Breast epithelium (tissue), 4 donors: Measurements from ENCODE around the gene ATP8B1. TPM values are rescaled to one million over a fixed set of nuclear protein-coding genes. Genes with fewer than 3 reads are reported as not detected.
A peak's percentile ranks its signal among the peaks of the same experiment; 100 is the strongest.

Experiments used
- DNase-seq, 2 donors: peaks; one replicate each; pipeline ENCODE4 v3.0.0-alpha.2; 2019; ENCODE audit warnings: low spot score in 2 of 2
- H3K27ac ChIP-seq, 2 donors: fragments of 200-600 bp; sonication (generic) in 1 of 2; one replicate each; pipeline ENCODE4 v1.5.1; 2016 to 2019; ENCODE audit warnings: mild to moderate bottlenecking in 1 of 2
- H3K27me3 ChIP-seq, 2 donors: fragments of 200-600 bp; sonication (generic) in 1 of 2; one replicate each; pipeline versions ENCODE4 v1.5.1 to v1.6.0; 2017 to 2019; ENCODE audit warnings: control low read depth in 1 of 2, mild to moderate bottlenecking in 1 of 2
- H3K36me3 ChIP-seq: fragments of 200-600 bp; one replicate; pipeline ENCODE4 v1.5.1; 2019
- H3K4me1 ChIP-seq, 2 donors: fragments of 200-600 bp; sonication (generic); one replicate each; pipeline ENCODE4 v1.5.1; 2016 to 2019; ENCODE audit warnings: control low read depth in 1 of 2
- H3K4me3 ChIP-seq, 3 donors: fragments of 200-600 bp; sonication (generic); 1 replicate in 2 of 3; 2 replicates in 1 of 3; pipeline ENCODE4 v1.5.1; 2016 to 2019; ENCODE audit warnings: mild to moderate bottlenecking in 3 of 3, moderate library complexity in 2 of 3
- H3K9me3 ChIP-seq, 2 donors: fragments of 200-600 bp; sonication (generic) in 1 of 2; one replicate each; pipeline ENCODE4 v1.5.1; 2016 to 2019; ENCODE audit warnings: control low read depth in 1 of 2
- CTCF ChIP-seq, 3 donors: fragments of 450-650 bp; IDR thresholded peaks; one replicate each; pipeline ENCODE4 v1.5.1; 2016 to 2017; ENCODE audit warnings: antibody characterized with exemption in 3 of 3, mild to moderate bottlenecking in 3 of 3, moderate library complexity in 3 of 3
- POLR2A ChIP-seq: fragments of 450-650 bp; IDR thresholded peaks from one replicate; pipeline ENCODE4 v1.6.1; 2016; ENCODE audit warnings: antibody characterized with exemption, mild to moderate bottlenecking, moderate library complexity
- POLR2AphosphoS5 ChIP-seq, 3 donors: sonication (generic); formaldehyde crosslinking; IDR thresholded peaks; one replicate each; pipeline ENCODE4 v1.6.1; 2017; ENCODE audit warnings: antibody characterized with exemption in 3 of 3
- intact Hi-C: fragments of 100-400 bp; cut with DNase I; formaldehyde crosslinking; loops from one replicate; pipeline ENCODE4 v1.15.1; 2023; ENCODE audit warnings: low total_unique reads
- total RNA-seq, 3 donors: library from RNA; depleted of rRNA; stranded (reverse); fragments of >200 nt; gene quantifications; one replicate each; pipeline ENCODE4 v1.1.0, GENCODE V29; 2016

The ATP8B1 gene
- total RNA-seq, 3 donors from 2014 or later: 5.1 to 45.1 (median 41.3) TPM

GRCh38 chr18:57755473-57756067, 47.5 kb downstream of the ATP8B1 start:
- intact Hi-C loops: no loop called here
- no peak for DNase-seq
- no peak for TF ChIP-seq CTCF (IDR thresholded peaks at IDR 0.05)
- no peak for TF ChIP-seq POLR2AphosphoS5 (IDR thresholded peaks at IDR 0.05)
- TF ChIP-seq POLR2A: no peak
- Histone ChIP-seq H3K27me3 (no peaks in the 10 kb centered on the region), H3K27ac (no peak overlapping the region), H3K4me3 (no peak overlapping the region), H3K4me1 (no peaks in the 10 kb centered on the region), H3K9me3 (no peaks in the 10 kb centered on the region), H3K36me3 (no peaks in the 10 kb centered on the region)

DNA sequence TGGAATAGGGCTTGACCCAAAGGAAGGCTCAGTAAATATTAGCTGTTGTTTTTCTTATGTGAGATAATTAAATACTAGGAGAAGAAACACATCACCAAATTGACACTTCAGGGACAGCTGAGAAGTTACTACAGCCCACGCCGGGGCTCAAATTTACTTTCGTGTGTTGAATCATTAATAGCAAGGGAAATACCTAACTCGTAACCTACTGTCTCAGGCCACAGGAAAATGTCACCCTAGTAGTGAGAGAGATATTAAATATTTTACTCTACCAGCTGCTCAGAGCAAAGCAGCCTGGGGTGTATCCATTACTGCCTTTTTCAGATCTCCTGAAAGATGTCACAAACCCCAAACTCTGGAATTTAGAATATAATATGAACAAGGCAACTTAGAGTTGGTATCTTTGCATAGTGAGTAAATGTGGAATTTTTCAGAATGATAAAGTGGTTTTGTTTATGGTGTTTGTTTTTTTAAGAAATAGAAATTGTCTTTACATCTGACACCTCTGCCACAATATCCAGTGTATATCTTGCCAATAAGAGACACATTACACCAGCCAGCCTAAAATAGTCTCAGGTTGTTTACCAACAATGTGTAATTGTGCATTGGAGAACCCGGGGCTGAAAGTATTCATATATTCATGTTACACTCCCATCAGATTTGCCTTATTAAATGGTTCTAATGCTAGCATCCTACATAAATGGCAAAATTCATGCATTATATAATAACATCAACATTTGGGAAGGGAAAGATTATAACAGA, 48.4 kb downstream of the ATP8B1 start:
- Histone ChIP-seq H3K27me3 (no peaks in the 10 kb centered on the region), H3K4me3 (no peak overlapping the region), H3K9me3 (no peaks in the 10 kb centered on the region), H3K36me3 (no peaks in the 10 kb centered on the region), H3K27ac (no peak overlapping the region), H3K4me1 (no peaks in the 10 kb centered on the region)
- no peak for DNase-seq
- TF ChIP-seq CTCF (IDR thresholded peaks at IDR 0.05) (no peak), POLR2AphosphoS5 (IDR thresholded peaks at IDR 0.05) (no peak), POLR2A (no peak)
- intact Hi-C loops: no loop called here

- Histone ChIP-seq H3K4me3 (no peak overlapping the region), H3K36me3 (no peaks in the 10 kb centered on the region), H3K9me3 (no peaks in the 10 kb centered on the region), H3K27me3 (no peaks in the 10 kb centered on the region), H3K4me1 (no peaks in the 10 kb centered on the region), H3K27ac (no peak overlapping the region)
- no peak for DNase-seq
- intact Hi-C loops: no loop called here
- no peak for TF ChIP-seq CTCF (IDR thresholded peaks at IDR 0.05)
- TF ChIP-seq POLR2AphosphoS5 (IDR thresholded peaks at IDR 0.05): no peak
- no peak for TF ChIP-seq POLR2A
Observed at GRCh38 chr18:57753063-57753462, 50.1 kb downstream of the ATP8B1 start.

- Histone ChIP-seq H3K36me3 (no peaks in the 10 kb centered on the region), H3K9me3 (no peaks in the 10 kb centered on the region), H3K27ac (peak overlapping the region in 1 of 2 donors; percentile 33), H3K4me1 (no peaks in the 10 kb centered on the region), H3K4me3 (no peak overlapping the region), H3K27me3 (no peaks in the 10 kb centered on the region)
- TF ChIP-seq POLR2AphosphoS5 (IDR thresholded peaks at IDR 0.05) (no peak), CTCF (IDR thresholded peaks at IDR 0.05) (no peak), POLR2A (no peak)
- intact Hi-C loops: no loop called here
- no peak for DNase-seq
Observed at GRCh38 chr18:57749604-57749970, 53.5 kb downstream of the ATP8B1 start.
